OCI-LY7 (cell line): Measurements from ENCODE around the gene POLR2F. TPM values are rescaled to one million over a fixed set of nuclear protein-coding genes. Genes with fewer than 3 reads are reported as not detected.

Experiments
- BruUV-seq: library from RNA; stranded (reverse); fragments of 400-500 nt; replicated peaks from 2 replicates; lab custom pipeline; 2021; lab: Mats Ljungman, UMichigan
- CTCF ChIA-PET: fragments of 300-600 bp; sonication (Branson Sonifier 250); formaldehyde crosslinking; loops from one replicate; lab custom pipeline; 2022; ENCODE audit warnings: antibody characterized with exemption; ENCODE audit not compliant: unreplicated experiment; lab: Charles Lee
- POLR2A ChIA-PET: fragments of 300-600 bp; sonication (Branson Sonifier 250); formaldehyde crosslinking; loops from one replicate; lab custom pipeline; 2022; ENCODE audit warnings: antibody characterized with exemption; lab: Charles Lee
- DNase-seq: peaks from one replicate; pipeline ENCODE4 v3.0.0-alpha.2; 2015; ENCODE audit warnings: low spot score
- H2AFZ ChIP-seq: fragments of 200-600 bp; sonication (generic), shearing (Covaris generic); 2 replicates; pipeline ENCODE4 v1.6.1; 2014; ENCODE audit warnings: mild to moderate bottlenecking, antibody characterized with exemption, low read length, moderate library complexity
- H3K27ac ChIP-seq: fragments of 200-600 bp; sonication (generic); 2 replicates; pipeline ENCODE4 v1.5.1; 2014; ENCODE audit warnings: mixed run types, low read depth, mild to moderate bottlenecking, moderate library complexity, low read length, inconsistent platforms; ENCODE audit not compliant: poor library complexity, severe bottlenecking
- H3K36me3 ChIP-seq: fragments of 200-600 bp; sonication (generic); 2 replicates; pipeline ENCODE4 v1.6.1; 2014; ENCODE audit warnings: mild to moderate bottlenecking, antibody characterized with exemption, low read length, moderate library complexity, mixed read lengths; ENCODE audit not compliant: insufficient read depth
- H3K4me1 ChIP-seq: fragments of 200-600 bp; sonication (generic); 2 replicates; pipeline ENCODE4 v1.5.1; 2014; ENCODE audit warnings: mild to moderate bottlenecking, low read length; ENCODE audit not compliant: insufficient read depth, poor library complexity, severe bottlenecking
- H3K4me2 ChIP-seq: fragments of 200-600 bp; sonication (generic); 2 replicates; pipeline ENCODE4 v1.6.1; 2014; ENCODE audit warnings: mild to moderate bottlenecking, low read length
- H3K4me3 ChIP-seq: fragments of 200-600 bp; sonication (generic); 2 replicates; pipeline ENCODE4 v1.5.1; 2014; ENCODE audit warnings: mild to moderate bottlenecking, low read depth, low read length; ENCODE audit not compliant: poor library complexity, severe bottlenecking
- H3K79me2 ChIP-seq: fragments of 200-600 bp; sonication (generic); 2 replicates; pipeline ENCODE4 v1.6.1; 2016; ENCODE audit warnings: low read depth, mild to moderate bottlenecking, low read length, moderate library complexity, mixed read lengths; ENCODE audit not compliant: insufficient read depth
- H3K9me2 ChIP-seq: fragments of 200-600 bp; sonication (generic); 2 replicates; pipeline ENCODE4 v1.6.1; 2016; ENCODE audit warnings: mild to moderate bottlenecking, low read length, mixed read lengths; ENCODE audit not compliant: insufficient read depth
- H3K9me3 ChIP-seq: fragments of 200-600 bp; sonication (generic); 2 replicates; pipeline ENCODE4 v1.6.1; 2014; ENCODE audit warnings: mild to moderate bottlenecking, mixed run types, low read length, mixed read lengths
- H4K20me1 ChIP-seq: fragments of 200-600 bp; sonication (generic); 2 replicates; pipeline ENCODE4 v1.6.1; 2014; ENCODE audit warnings: mild to moderate bottlenecking, antibody characterized with exemption, low read length, moderate library complexity, mixed read lengths; ENCODE audit not compliant: insufficient read depth
- EZH2phosphoT487 ChIP-seq: fragments of 200-600 bp; sonication (generic); IDR thresholded peaks from 2 replicates; pipeline ENCODE4 v1.6.1; 2018; ENCODE audit warnings: low read depth, borderline replicate concordance, mild to moderate bottlenecking, mixed run types, antibody characterized with exemption, low read length, moderate library complexity, mixed read lengths
- intact Hi-C: fragments of 100-400 bp; cut with micrococcal nuclease; formaldehyde crosslinking; loops from one replicate; pipeline ENCODE4 v1.10.0; 2022; ENCODE audit not compliant: unreplicated experiment
- total RNA-seq, 2 experiments: library from RNA; depleted of rRNA in 1 of 2; stranded (reverse); fragments of >200 nt in 1 of 2; shearing (Covaris generic) in 1 of 2; gene quantifications; 2 replicates each; pipeline ENCODE4 v1.2.3, GENCODE V29; 2014 to 2022
- TF ChIP-seq, protein P1 (sequence below): fragments of 200-600 bp; sonication (generic); conservative IDR thresholded peaks from 2 replicates; pipeline ENCODE4 v1.5.1; 2014; ENCODE audit warnings: mild to moderate bottlenecking, antibody characterized with exemption, low read length, moderate library complexity, mixed read lengths

Gene POLR2F
- total RNA-seq, 2 experiments from 2014 or later = 71.2 to 85.9 TPM

DNA sequence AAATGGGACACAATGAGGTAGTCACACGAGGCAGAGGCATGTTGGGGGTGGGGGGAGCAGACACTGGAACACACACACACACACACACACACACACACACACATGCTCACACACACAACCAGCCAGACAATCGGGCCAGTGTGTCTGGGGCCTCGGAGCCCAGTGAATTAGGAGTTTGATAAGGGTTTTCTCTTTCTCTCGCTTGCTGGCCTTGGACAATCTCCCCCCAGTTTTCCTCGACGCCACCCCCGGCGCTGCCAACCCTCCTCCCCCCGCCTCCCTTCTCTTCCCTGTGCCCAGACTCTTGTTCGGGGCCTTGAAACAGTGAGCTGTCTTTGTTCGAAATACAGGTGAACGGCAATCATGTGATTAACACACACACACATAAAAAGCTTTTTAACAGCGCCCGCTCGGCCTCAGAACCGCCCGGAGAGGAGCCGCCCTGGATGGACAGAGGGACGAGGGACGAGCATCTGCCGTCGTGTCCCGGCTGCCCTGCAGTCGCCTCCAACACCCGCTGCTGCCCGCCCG lies 32.3 kb downstream of the POLR2F start:
- no TSS peak for BruUV-seq
- no peaks in the 10 kb centered on the region for H3K79me2 ChIP-seq
- CTCF ChIA-PET = no interaction called here
- H3K27ac ChIP-seq = no peak overlapping the region
- no peaks in the 10 kb centered on the region for H3K9me2 ChIP-seq
- no peak overlapping the region for H3K4me3 ChIP-seq
- no peaks in the 10 kb centered on the region for H4K20me1 ChIP-seq
- no peak overlapping the region for H2AFZ ChIP-seq
- no peaks in the 10 kb centered on the region for H3K9me3 ChIP-seq
- intact Hi-C loops = no loop called here
- H3K36me3 ChIP-seq = no peaks in the 10 kb centered on the region
- POLR2A ChIA-PET = no interaction called here
- TF ChIP-seq, protein P1, sequence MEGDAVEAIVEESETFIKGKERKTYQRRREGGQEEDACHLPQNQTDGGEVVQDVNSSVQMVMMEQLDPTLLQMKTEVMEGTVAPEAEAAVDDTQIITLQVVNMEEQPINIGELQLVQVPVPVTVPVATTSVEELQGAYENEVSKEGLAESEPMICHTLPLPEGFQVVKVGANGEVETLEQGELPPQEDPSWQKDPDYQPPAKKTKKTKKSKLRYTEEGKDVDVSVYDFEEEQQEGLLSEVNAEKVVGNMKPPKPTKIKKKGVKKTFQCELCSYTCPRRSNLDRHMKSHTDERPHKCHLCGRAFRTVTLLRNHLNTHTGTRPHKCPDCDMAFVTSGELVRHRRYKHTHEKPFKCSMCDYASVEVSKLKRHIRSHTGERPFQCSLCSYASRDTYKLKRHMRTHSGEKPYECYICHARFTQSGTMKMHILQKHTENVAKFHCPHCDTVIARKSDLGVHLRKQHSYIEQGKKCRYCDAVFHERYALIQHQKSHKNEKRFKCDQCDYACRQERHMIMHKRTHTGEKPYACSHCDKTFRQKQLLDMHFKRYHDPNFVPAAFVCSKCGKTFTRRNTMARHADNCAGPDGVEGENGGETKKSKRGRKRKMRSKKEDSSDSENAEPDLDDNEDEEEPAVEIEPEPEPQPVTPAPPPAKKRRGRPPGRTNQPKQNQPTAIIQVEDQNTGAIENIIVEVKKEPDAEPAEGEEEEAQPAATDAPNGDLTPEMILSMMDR = no peak
- TF ChIP-seq EZH2phosphoT487 = no peak
- H3K4me2 ChIP-seq = no peak overlapping the region
- no peaks in the 10 kb centered on the region for H3K4me1 ChIP-seq
- DNase-seq = no peak

DNA sequence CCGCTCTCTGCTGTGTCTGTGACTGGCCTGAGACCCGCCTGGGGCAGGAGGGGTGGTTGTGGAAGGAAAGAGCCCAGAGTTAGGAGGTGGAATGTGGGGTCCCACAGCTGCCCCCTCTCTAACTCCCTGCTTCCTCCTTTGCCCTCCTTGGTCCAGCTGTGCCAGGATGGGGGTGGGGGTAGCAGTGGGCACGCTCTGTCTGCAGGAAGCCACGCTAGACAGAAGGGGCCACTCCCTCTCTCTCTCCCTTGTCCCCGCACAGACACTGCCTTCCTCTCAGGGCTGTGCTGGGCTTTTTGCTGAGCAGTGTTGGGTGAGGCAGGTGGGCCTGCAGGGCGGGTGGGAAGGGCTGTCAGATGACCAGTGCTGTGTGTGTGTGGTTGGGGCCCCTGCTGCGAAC lies 32.9 kb downstream of the POLR2F start:
- H3K4me2 ChIP-seq = no peak overlapping the region
- no peaks in the 10 kb centered on the region for H4K20me1 ChIP-seq
- no peaks in the 10 kb centered on the region for H3K79me2 ChIP-seq
- H3K36me3 ChIP-seq = no peaks in the 10 kb centered on the region
- ChIA-PET CTCF (no interaction called here), POLR2A (no interaction called here)
- H3K4me1 ChIP-seq = no peaks in the 10 kb centered on the region
- H3K4me3 ChIP-seq = no peak overlapping the region
- no peak overlapping the region for H3K27ac ChIP-seq
- H3K9me3 ChIP-seq = no peaks in the 10 kb centered on the region
- H2AFZ ChIP-seq = no peak overlapping the region
- H3K9me2 ChIP-seq = no peaks in the 10 kb centered on the region
- DNase-seq = no peak
- BruUV-seq = no TSS peak
- TF ChIP-seq EZH2phosphoT487 = no peak
- TF ChIP-seq, protein P1 = no peak
- intact Hi-C loops = no loop called here

DNA sequence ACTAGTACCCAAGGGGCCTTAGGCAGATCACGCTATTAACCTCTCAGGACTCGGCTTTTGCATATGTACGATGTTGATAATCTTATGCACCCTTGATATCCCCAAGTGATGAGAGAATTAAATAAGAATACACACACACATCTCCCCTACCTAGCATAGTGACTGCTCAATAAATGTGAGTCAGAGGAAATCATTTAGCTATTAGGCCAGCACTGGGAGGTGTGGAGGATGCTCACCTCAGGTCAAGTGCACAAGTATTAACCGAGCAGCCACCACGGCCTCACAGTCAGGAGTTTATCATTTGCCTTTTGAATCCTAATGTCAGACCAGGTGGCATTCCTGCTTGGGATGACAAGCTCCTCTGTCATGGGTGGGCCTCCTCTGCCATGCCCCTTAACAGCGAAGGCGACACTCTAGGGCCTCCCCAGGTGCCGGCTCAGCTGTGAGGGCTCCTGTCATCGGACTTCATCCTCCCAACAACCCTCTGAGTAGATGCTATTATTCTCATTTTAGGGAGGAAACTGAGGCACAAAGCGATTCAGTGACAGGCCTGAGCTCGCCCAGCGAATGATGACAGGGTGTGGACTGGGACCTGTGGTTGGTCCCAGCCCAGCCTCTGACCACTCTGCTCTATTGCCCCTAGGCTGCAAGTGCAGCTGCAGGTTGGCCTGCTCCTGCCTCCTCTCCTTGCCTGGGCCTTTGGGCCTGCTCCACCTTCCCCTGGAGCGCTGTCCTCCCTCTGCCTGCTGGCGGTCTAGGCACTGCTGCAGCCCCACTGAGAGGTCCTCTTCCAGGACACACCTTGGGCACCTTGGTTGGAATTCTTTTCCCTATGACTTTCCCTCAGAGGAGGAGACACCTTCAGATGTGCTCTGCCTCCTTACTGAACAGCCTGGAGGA lies 35.9 kb downstream of the POLR2F start:
- DNase-seq = no peak
- H4K20me1 ChIP-seq = no peaks in the 10 kb centered on the region
- ChIA-PET CTCF (no interaction called here), POLR2A (no interaction called here)
- H2AFZ ChIP-seq = no peak overlapping the region
- BruUV-seq = no TSS peak
- no peaks in the 10 kb centered on the region for H3K9me2 ChIP-seq
- no peak for TF ChIP-seq EZH2phosphoT487
- TF ChIP-seq, protein P1 = no peak
- intact Hi-C loops = no loop called here
- H3K4me2 ChIP-seq = no peak overlapping the region
- H3K4me1 ChIP-seq = no peaks in the 10 kb centered on the region
- no peaks in the 10 kb centered on the region for H3K79me2 ChIP-seq
- no peaks in the 10 kb centered on the region for H3K9me3 ChIP-seq
- H3K4me3 ChIP-seq = no peak overlapping the region
- H3K27ac ChIP-seq = no peak overlapping the region
- no peaks in the 10 kb centered on the region for H3K36me3 ChIP-seq
